ENCODE measurements around the gene XRN1. TPM values are rescaled to one million over a fixed set of nuclear protein-coding genes. Genes with fewer than 3 reads are reported as not detected.
"Not testable (repeated sequence)": the region's sequence is repeated elsewhere in the genome, so short reads cannot be mapped to it uniquely, and the experiment has no call there.

XRN1 gene
- total RNA-seq, 1 donor from 2014 or later = 23.5 TPM

GRCh38 chr3:142433110-142433509 lies 14.7 kb downstream of the XRN1 start:
- H3K27me3 Mint-ChIP-seq (ENCODE audit: low read depth) = no peaks in the 10 kb centered on the region
- TF ChIP-seq CTCF (conservative IDR thresholded peaks at IDR 0.05) = no peak
- DNase-seq (ENCODE audit: low read depth, low spot score) = no peak
- no peak overlapping the region for H3K27ac Mint-ChIP-seq (ENCODE audit: unreplicated experiment)
- H3K4me1 Mint-ChIP-seq = no peaks in the 10 kb centered on the region
- no peaks in the 10 kb centered on the region for H3K9me3 Mint-ChIP-seq
- H3K4me3 Mint-ChIP-seq = no peak overlapping the region
- peaks cover 21% of the 10 kb centered on the region for H3K36me3 Mint-ChIP-seq (ENCODE audit: low read depth)

- Mint-ChIP-seq H3K27me3 (ENCODE audit: low read depth) (no peaks in the 10 kb centered on the region), H3K4me3 (no peak overlapping the region), H3K4me1 (no peaks in the 10 kb centered on the region), H3K27ac (ENCODE audit: unreplicated experiment) (no peak overlapping the region), H3K9me3 (no peaks in the 10 kb centered on the region), H3K36me3 (ENCODE audit: low read depth) (peaks cover 17% of the 10 kb centered on the region)
- TF ChIP-seq CTCF (conservative IDR thresholded peaks at IDR 0.05) = no peak
- no peak for DNase-seq (ENCODE audit: low read depth, low spot score)
Observed at GRCh38 chr3:142429582-142429981, 18.3 kb downstream of the XRN1 start.

- Mint-ChIP-seq H3K27ac (ENCODE audit: unreplicated experiment) (no peak overlapping the region), H3K4me3 (no peak overlapping the region), H3K36me3 (ENCODE audit: low read depth) (peaks cover 8% of the 10 kb centered on the region), H3K4me1 (no peaks in the 10 kb centered on the region), H3K9me3 (no peaks in the 10 kb centered on the region), H3K27me3 (ENCODE audit: low read depth) (no peaks in the 10 kb centered on the region)
- TF ChIP-seq CTCF (conservative IDR thresholded peaks at IDR 0.05) = no peak
- DNase-seq (ENCODE audit: low read depth, low spot score) = no peak
Observed at GRCh38 chr3:142424754-142425153, 23.1 kb downstream of the XRN1 start.

GRCh38 chr3:142418926-142419592 lies 28.8 kb downstream of the XRN1 start:
- no peak for DNase-seq (ENCODE audit: low read depth, low spot score)
- Mint-ChIP-seq H3K4me3 (no peak overlapping the region), H3K4me1 (no peaks in the 10 kb centered on the region), H3K27me3 (ENCODE audit: low read depth) (no peaks in the 10 kb centered on the region), H3K9me3 (no peaks in the 10 kb centered on the region), H3K27ac (ENCODE audit: unreplicated experiment) (peak overlapping the region; percentile 15), H3K36me3 (ENCODE audit: low read depth) (peaks cover 6% of the 10 kb centered on the region)
- TF ChIP-seq CTCF (conservative IDR thresholded peaks at IDR 0.05) = no peak

- Mint-ChIP-seq H3K4me3 (no peak overlapping the region), H3K36me3 (ENCODE audit: low read depth) (peaks cover 6% of the 10 kb centered on the region), H3K27ac (ENCODE audit: unreplicated experiment) (no peak overlapping the region), H3K9me3 (no peaks in the 10 kb centered on the region), H3K4me1 (no peaks in the 10 kb centered on the region), H3K27me3 (ENCODE audit: low read depth) (no peaks in the 10 kb centered on the region)
- no peak for DNase-seq (ENCODE audit: low read depth, low spot score)
- no peak for TF ChIP-seq CTCF (conservative IDR thresholded peaks at IDR 0.05)
Observed at GRCh38 chr3:142417302-142417701, 30.5 kb downstream of the XRN1 start.

GRCh38 chr3:142400537-142400936 lies 47.3 kb downstream of the XRN1 start:
- not testable (repeated sequence) for H3K27me3 Mint-ChIP-seq (ENCODE audit: low read depth); H3K9me3 Mint-ChIP-seq; H3K4me3 Mint-ChIP-seq; DNase-seq (ENCODE audit: low read depth, low spot score); H3K27ac Mint-ChIP-seq (ENCODE audit: unreplicated experiment); H3K4me1 Mint-ChIP-seq
- H3K36me3 Mint-ChIP-seq (ENCODE audit: low read depth) = peaks cover 18% of the 10 kb centered on the region
